ENCODE measurements around the gene LMAN1L. TPM values are rescaled to one million over a fixed set of nuclear protein-coding genes. Genes with fewer than 3 reads are reported as not detected.

LMAN1L gene
- total RNA-seq, 1 donor from 2014 or later, result not detected

DNA sequence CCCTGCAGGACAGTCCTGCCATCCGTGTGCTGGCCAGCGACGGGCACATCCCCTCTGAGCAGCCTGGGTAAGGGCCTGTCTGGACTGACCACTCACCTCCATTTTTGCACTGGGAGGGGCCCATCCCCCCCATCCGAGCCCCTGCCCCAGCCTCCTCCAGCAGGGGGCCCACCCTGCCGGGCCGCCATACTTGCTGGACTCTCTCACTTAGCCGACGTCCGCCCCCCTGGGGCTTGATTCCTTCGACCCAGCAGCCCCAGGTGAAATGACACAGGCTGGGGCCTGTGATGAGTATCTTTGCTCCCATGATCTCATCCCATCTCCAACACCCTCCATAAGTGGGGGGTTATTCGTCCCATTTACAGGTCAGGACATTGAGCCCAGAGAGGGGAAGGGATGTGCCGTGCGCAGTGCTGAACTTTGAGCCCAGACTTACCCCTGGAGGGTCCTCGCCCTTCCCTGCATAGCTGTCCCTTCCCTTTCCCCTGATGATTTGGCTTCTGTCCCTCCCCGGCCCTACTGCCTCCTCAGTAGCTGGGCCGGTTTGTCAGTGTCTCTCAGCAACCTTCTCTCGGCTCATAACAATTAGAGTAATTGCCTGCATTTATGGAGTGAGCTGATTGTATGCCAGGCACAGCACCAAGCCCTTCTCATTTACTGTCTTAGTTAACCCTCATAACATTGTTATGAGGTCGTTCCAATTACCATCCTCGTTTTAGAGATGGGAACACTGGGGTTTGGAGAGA lies 4.2 kb downstream of the LMAN1L start:
- no peaks in the 10 kb centered on the region for H3K36me3 ChIP-seq
- peak overlapping the region; percentile 16 for H3K27ac ChIP-seq
- H3K9me3 ChIP-seq, result no peaks in the 10 kb centered on the region
- TF ChIP-seq, protein P1, sequence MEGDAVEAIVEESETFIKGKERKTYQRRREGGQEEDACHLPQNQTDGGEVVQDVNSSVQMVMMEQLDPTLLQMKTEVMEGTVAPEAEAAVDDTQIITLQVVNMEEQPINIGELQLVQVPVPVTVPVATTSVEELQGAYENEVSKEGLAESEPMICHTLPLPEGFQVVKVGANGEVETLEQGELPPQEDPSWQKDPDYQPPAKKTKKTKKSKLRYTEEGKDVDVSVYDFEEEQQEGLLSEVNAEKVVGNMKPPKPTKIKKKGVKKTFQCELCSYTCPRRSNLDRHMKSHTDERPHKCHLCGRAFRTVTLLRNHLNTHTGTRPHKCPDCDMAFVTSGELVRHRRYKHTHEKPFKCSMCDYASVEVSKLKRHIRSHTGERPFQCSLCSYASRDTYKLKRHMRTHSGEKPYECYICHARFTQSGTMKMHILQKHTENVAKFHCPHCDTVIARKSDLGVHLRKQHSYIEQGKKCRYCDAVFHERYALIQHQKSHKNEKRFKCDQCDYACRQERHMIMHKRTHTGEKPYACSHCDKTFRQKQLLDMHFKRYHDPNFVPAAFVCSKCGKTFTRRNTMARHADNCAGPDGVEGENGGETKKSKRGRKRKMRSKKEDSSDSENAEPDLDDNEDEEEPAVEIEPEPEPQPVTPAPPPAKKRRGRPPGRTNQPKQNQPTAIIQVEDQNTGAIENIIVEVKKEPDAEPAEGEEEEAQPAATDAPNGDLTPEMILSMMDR (IDR thresholded peaks at IDR 0.05), result no peak
- no peak for TF ChIP-seq POLR2AphosphoS5 (IDR thresholded peaks at IDR 0.05; ENCODE audit: insufficient read depth in 1 of 2, low read depth in 1 of 2)
- TF ChIP-seq POLR2A (IDR thresholded peaks at IDR 0.05), result no peak
- no peak overlapping the region for H3K4me3 ChIP-seq
- intact Hi-C loops (cut with DNase I), result no loop called here
- H3K4me1 ChIP-seq, result peaks cover 28% of the 10 kb centered on the region
- DNase-seq (ENCODE audit: extremely low spot score in 2 of 2), result no peak
- H3K27me3 ChIP-seq, result no peaks in the 10 kb centered on the region

DNA sequence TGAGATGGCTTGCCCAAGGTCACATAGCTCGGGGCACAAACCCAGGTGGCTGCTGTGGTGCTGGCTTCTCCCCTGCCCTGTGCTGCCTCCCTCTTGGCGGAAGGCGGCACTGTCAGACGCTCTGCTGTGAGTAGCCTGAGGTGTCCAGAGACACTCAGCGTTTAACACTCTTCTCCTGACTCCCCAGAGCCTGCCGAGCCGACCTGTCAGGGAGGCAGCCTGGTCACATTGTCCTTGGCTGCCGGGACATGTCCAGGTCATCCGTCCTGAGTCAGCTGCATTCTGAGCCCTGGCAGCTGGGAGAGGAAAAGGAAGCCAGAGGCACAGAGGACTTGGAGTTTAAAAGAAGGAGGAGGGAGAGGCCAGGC lies 4.7 kb downstream of the LMAN1L start:
- no peaks in the 10 kb centered on the region for H3K36me3 ChIP-seq
- intact Hi-C loops (cut with DNase I), result no loop called here
- TF ChIP-seq POLR2AphosphoS5 (IDR thresholded peaks at IDR 0.05; ENCODE audit: insufficient read depth in 1 of 2, low read depth in 1 of 2) (peak in 1 of 2 donors; percentile 41), POLR2A (IDR thresholded peaks at IDR 0.05) (no peak)
- no peak for DNase-seq (ENCODE audit: extremely low spot score in 2 of 2)
- H3K27me3 ChIP-seq, result no peaks in the 10 kb centered on the region
- no peak overlapping the region for H3K4me3 ChIP-seq
- H3K4me1 ChIP-seq, result peaks cover 28% of the 10 kb centered on the region
- no peaks in the 10 kb centered on the region for H3K9me3 ChIP-seq
- H3K27ac ChIP-seq, result peak overlapping the region; percentile 16

DNA sequence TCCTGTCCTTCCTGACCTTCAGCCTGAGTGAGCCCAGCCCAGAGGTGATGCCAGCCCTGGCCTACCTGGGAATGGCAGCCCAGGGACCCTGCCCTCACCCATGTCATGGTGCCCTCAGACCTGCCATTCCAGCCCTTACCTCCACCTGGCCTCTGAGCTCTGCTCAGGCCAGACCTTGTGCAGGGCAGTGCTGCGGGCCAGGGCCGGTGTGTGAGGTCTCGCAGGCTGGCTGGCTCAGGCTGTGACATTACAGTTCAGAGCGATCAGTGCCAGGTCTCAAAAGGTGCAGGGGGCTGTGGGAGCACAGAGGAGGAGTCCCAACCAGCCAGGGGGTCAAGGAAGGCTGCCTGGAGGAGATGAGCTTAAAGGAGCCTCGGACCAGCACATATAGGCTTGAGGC lies 7.4 kb downstream of the LMAN1L start:
- H3K27ac ChIP-seq, result no peak overlapping the region
- no peaks in the 10 kb centered on the region for H3K9me3 ChIP-seq
- no peak overlapping the region for H3K4me3 ChIP-seq
- intact Hi-C loops (cut with DNase I), result no loop called here
- H3K4me1 ChIP-seq, result peaks cover 28% of the 10 kb centered on the region
- H3K27me3 ChIP-seq, result no peaks in the 10 kb centered on the region
- no peak for TF ChIP-seq POLR2A (IDR thresholded peaks at IDR 0.05)
- H3K36me3 ChIP-seq, result no peaks in the 10 kb centered on the region
- DNase-seq (ENCODE audit: extremely low spot score in 2 of 2), result no peak

DNA sequence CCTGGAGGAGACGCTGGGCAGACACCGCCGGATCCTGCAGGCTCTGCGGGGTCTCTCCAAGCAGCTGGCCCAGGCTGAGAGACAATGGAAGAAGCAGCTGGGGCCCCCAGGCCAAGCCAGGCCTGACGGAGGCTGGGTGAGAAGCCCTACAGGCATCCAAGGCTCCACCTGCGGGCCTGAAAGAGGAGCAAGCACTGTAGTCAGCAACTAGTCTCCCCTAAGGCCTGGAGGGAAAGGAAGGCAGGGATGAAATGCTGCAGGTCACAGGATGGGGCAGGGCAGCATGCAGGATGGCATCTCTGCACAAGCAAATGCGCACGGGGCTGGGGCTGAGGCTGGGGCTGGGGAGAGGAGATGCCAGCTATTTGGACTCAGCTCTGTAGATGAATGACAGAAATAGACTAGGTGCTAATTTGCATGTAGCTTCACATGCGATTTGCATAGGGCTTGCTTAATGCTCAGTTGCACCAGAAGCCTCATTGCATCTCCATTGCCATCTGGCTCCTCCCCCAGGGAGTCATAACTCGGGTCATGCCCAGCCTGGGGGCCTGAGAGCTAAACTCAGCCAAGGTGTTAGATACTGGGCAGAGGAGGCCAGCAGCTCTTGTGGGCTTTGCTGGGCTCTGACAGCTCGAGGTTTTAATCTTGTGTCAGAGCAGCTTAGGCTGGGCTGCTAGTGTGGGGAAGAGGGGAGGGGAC lies 8.6 kb downstream of the LMAN1L start:
- TF ChIP-seq, protein P1 (IDR thresholded peaks at IDR 0.05), result no peak
- Histone ChIP-seq H3K27me3 (no peaks in the 10 kb centered on the region), H3K4me1 (peaks cover 28% of the 10 kb centered on the region), H3K4me3 (no peak overlapping the region), H3K27ac (no peak overlapping the region), H3K9me3 (no peaks in the 10 kb centered on the region), H3K36me3 (no peaks in the 10 kb centered on the region)
- intact Hi-C loops (cut with DNase I), result no loop called here
- no peak for DNase-seq (ENCODE audit: extremely low spot score in 2 of 2)

DNA sequence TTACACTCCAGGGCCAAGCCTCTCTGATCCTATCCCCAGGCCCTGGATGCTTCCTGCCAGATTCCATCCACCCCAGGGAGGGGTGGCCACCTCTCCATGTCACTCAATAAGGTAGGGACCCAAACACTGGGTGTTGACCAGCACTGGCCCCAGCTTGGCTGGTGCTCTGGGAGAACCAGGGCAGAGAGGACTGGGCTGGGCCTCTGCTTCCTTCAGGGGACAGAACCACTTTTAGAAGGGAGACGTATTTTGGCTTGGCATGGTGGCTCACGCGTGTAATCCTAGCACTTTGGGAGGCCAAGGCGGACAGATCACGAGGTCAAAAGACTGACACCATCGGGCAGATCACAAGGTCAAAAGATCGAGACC lies 9.1 kb downstream of the LMAN1L start:
- H3K4me3 ChIP-seq, result no peak overlapping the region
- peaks cover 23% of the 10 kb centered on the region for H3K4me1 ChIP-seq
- no peaks in the 10 kb centered on the region for H3K9me3 ChIP-seq
- no peak for DNase-seq (ENCODE audit: extremely low spot score in 2 of 2)
- no peaks in the 10 kb centered on the region for H3K36me3 ChIP-seq
- no peak overlapping the region for H3K27ac ChIP-seq
- intact Hi-C loops (cut with DNase I), result no loop called here
- TF ChIP-seq, protein P1 (IDR thresholded peaks at IDR 0.05), result no peak
- TF ChIP-seq POLR2AphosphoS5 (IDR thresholded peaks at IDR 0.05; ENCODE audit: insufficient read depth in 1 of 2, low read depth in 1 of 2) (no peak), POLR2A (IDR thresholded peaks at IDR 0.05) (no peak)
- H3K27me3 ChIP-seq, result no peaks in the 10 kb centered on the region

DNA sequence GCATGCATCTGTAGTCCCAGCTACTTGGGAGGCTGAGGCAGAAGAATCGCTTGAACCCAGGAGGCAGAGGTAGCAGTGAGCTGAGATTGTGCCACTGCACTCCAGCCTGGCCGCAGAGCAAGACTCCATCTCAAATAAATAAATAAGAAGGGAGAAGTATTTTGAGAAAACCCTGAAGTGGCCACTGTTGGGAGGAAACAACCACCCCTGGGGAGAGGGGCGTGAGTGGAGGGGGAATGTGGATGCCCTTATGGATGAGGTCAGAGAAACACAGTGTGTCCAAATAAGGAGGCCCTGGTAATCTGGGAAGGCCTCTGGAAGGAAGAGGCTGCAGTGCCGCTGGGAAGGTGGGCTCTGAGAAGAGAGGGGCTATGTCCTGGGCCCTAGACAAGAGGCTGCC lies 9.6 kb downstream of the LMAN1L start:
- Histone ChIP-seq H3K4me1 (peaks cover 18% of the 10 kb centered on the region), H3K36me3 (no peaks in the 10 kb centered on the region), H3K9me3 (no peaks in the 10 kb centered on the region), H3K4me3 (no peak overlapping the region), H3K27me3 (no peaks in the 10 kb centered on the region), H3K27ac (no peak overlapping the region)
- DNase-seq (ENCODE audit: extremely low spot score in 2 of 2), result no peak
- TF ChIP-seq, protein P1 (IDR thresholded peaks at IDR 0.05), result no peak
- TF ChIP-seq POLR2A (IDR thresholded peaks at IDR 0.05), result no peak
- TF ChIP-seq POLR2AphosphoS5 (IDR thresholded peaks at IDR 0.05; ENCODE audit: insufficient read depth in 1 of 2, low read depth in 1 of 2), result no peak
- intact Hi-C loops (cut with DNase I), result no loop called here

Measured in vagina (tissue), 2 donors.